Vagina (tissue), 2 donors: Measurements from ENCODE around the gene UGT2B10.

Experiments used
- CTCF ChIP-seq, 3 experiments: fragments of 450-650 bp in 2 of 3; fragments of 200-600 bp in 1 of 3; sonication (generic) in 1 of 3; IDR thresholded peaks; one replicate each; pipeline ENCODE4 v1.5.1; 2017 to 2019; ENCODE audit warnings: antibody characterized with exemption in 3 of 3, mild to moderate bottlenecking in 2 of 3, moderate library complexity in 2 of 3
- POLR2A ChIP-seq, 2 donors: fragments of 450-650 bp; IDR thresholded peaks; one replicate each; pipeline ENCODE4 v1.6.1; 2017; ENCODE audit warnings: antibody characterized with exemption in 2 of 2, mild to moderate bottlenecking in 2 of 2, moderate library complexity in 2 of 2
- POLR2AphosphoS5 ChIP-seq, 2 donors: sonication (generic); formaldehyde crosslinking; IDR thresholded peaks; one replicate each; pipeline ENCODE4 v1.9.0; 2017; ENCODE audit warnings: antibody characterized with exemption in 2 of 2, mild to moderate bottlenecking in 2 of 2, low read depth in 1 of 2; ENCODE audit not compliant: insufficient read depth in 1 of 2

DNA sequence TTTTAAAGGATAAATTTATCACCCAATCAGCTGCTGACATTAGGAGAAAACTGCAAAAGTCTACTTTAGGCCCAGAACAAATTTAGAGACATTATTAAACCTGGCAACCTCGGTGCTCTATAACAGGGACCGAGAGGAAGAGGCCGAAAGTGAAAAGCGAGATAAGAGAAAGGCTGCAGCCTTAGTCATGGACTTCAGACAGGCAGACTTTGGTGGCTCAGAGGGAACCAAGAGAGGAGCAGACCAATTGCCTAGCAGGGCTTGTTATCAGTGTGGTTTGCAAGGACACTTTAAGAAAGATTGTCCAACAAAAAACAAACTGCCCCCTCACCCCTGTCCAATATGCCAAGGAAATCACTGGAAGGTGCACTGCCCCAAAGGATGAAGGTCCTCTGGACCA is 12.8 kb upstream of the UGT2B10 start:
- TF ChIP-seq CTCF (IDR thresholded peaks at IDR 0.05): no peak
- no peak for TF ChIP-seq POLR2A (IDR thresholded peaks at IDR 0.05)
- TF ChIP-seq POLR2AphosphoS5 (IDR thresholded peaks at IDR 0.05; ENCODE audit: insufficient read depth in 1 of 2, low read depth in 1 of 2): no peak
